Naive thymus-derived CD4-positive, alpha-beta T cell (primary cell): ENCODE results near the gene GSS. TPM values are rescaled to one million over a fixed set of nuclear protein-coding genes. Genes with fewer than 3 reads are reported as not detected.
"Not testable (repeated sequence)": the region's sequence is repeated elsewhere in the genome, so short reads cannot be mapped to it uniquely, and the experiment has no call there.

ENCODE experiments used
- ATAC-seq: fragments of 150-1000 bp; cut with Tn5 transposase; 2 replicates; pipeline ENCODE4 v1.10.0; 2021; ENCODE audit warnings: mild to moderate bottlenecking, moderate library complexity
- CTCF ChIA-PET: fragments of 350-600 bp; sonication (Branson Sonifier 250); formaldehyde crosslinking; loops from one replicate; lab custom pipeline; 2021; ENCODE audit warnings: antibody characterized with exemption; lab: Charles Lee
- POLR2A ChIA-PET: fragments of 350-600 bp; sonication (Branson Sonifier 250); formaldehyde crosslinking; loops from one replicate; lab custom pipeline; 2021; ENCODE audit warnings: antibody characterized with exemption, inconsistent platforms; lab: Charles Lee
- DNase-seq, 9 donors: peaks; one replicate each; pipeline versions ENCODE4 v3.0.0 to v3.0.0-alpha.2; 2020 to 2022; ENCODE audit warnings: mixed read lengths in 1 of 9
- H3K27ac ChIP-seq: one replicate; pipeline ENCODE4 v1.7.0; 2013; ENCODE audit warnings: mild to moderate bottlenecking, low read depth, low read length, moderate library complexity
- H3K27me3 ChIP-seq, 2 donors: one replicate each; pipeline ENCODE4 v1.7.0; 2013; ENCODE audit warnings: low read length in 2 of 2, mild to moderate bottlenecking in 2 of 2, moderate library complexity in 2 of 2; ENCODE audit not compliant: control insufficient read depth in 2 of 2, insufficient read depth in 2 of 2
- H3K36me3 ChIP-seq, 3 experiments: 1 replicate in 2 of 3; 2 replicates in 1 of 3; pipeline ENCODE4 v1.7.0; 2013; ENCODE audit warnings: low read length in 3 of 3, mild to moderate bottlenecking in 3 of 3, moderate library complexity in 1 of 3; ENCODE audit not compliant: insufficient read depth in 3 of 3, control insufficient read depth in 2 of 3
- H3K4me1 ChIP-seq, 2 donors: one replicate each; pipeline ENCODE4 v1.7.0; 2013; ENCODE audit warnings: low read length in 2 of 2, mild to moderate bottlenecking in 2 of 2, moderate library complexity in 1 of 2; ENCODE audit not compliant: control insufficient read depth in 2 of 2, insufficient read depth in 2 of 2
- H3K4me3 ChIP-seq: 2 replicates; pipeline ENCODE4 v1.7.0; 2013; ENCODE audit warnings: mild to moderate bottlenecking, low read length
- H3K9me3 ChIP-seq, 3 experiments: 1 replicate in 2 of 3; 2 replicates in 1 of 3; pipeline ENCODE4 v1.7.0; 2013; ENCODE audit warnings: low read length in 3 of 3; ENCODE audit not compliant: control insufficient read depth in 2 of 3
- H3K27ac Mint-ChIP-seq, 9 donors: one replicate each; pipeline ENCODE4 v1.8.0; 2020 to 2022; ENCODE audit warnings: mixed read lengths in 9 of 9, mild to moderate bottlenecking in 8 of 9, moderate library complexity in 5 of 9, inconsistent platforms in 2 of 9
- H3K27me3 Mint-ChIP-seq, 5 donors: one replicate each; pipeline ENCODE4 v1.8.0; 2021 to 2022; ENCODE audit warnings: mixed read lengths in 5 of 5, mild to moderate bottlenecking in 1 of 5
- H3K36me3 Mint-ChIP-seq, 5 donors: one replicate each; pipeline ENCODE4 v1.8.0; 2020 to 2022; ENCODE audit warnings: mixed read lengths in 5 of 5, mild to moderate bottlenecking in 3 of 5, inconsistent platforms in 1 of 5
- H3K4me1 Mint-ChIP-seq, 7 donors: one replicate each; pipeline ENCODE4 v1.8.0; 2020 to 2022; ENCODE audit warnings: mixed read lengths in 7 of 7, mild to moderate bottlenecking in 3 of 7, inconsistent platforms in 1 of 7
- H3K4me3 Mint-ChIP-seq, 10 donors: one replicate each; pipeline ENCODE4 v1.8.0; 2020 to 2022; ENCODE audit warnings: mild to moderate bottlenecking in 10 of 10, mixed read lengths in 10 of 10, moderate library complexity in 6 of 10, inconsistent platforms in 2 of 10
- H3K9me3 Mint-ChIP-seq, 11 donors: one replicate each; pipeline ENCODE4 v1.8.0; 2020 to 2022; ENCODE audit warnings: mixed read lengths in 11 of 11, mild to moderate bottlenecking in 4 of 11, inconsistent platforms in 1 of 11, moderate library complexity in 1 of 11
- intact Hi-C, 2 donors: fragments of 100-400 bp; cut with micrococcal nuclease; formaldehyde crosslinking; loops; one replicate each; pipeline ENCODE4 v1.15.1; 2023
- polyA plus RNA-seq, 2 donors: library from polyadenylated mRNA; unstranded; fragments of 300-500 nt; fragmentation: Illumina TruSeq; gene quantifications; one replicate each; pipeline ENCODE4 v1.2.3, GENCODE V29; 2021
- total RNA-seq, 6 experiments: library from RNA in 5 of 6; stranded (reverse) in 5 of 6; gene quantifications; 1 replicate in 5 of 6; 2 replicates in 1 of 6; pipeline ENCODE4 v1.2.3 and lab custom pipeline; 2021 to 2026

Gene GSS
- total and polyA plus RNA-seq, 7 experiments from 2014 or later = 25.9 to 54.4 (median 35.5) TPM

DNA sequence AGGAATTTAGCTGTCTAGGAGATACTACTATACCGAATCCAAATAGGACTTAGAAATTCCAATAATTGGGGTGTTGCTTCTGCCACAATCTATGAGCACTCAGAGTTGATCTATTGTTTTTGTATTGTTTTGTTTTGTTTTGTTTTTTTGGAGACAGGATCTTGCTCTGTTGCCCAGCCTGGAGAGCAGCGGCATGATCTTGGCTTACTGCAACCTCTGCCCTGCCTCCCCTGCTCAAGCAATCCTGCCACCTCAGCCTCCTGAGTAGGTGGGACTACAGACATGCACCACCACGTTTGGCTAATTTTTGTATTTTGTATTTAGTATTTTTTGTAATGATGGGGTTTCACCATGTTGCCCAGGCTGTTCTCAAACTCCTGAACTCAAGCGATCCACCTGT lies 71.8 kb downstream of the GSS start:
- ATAC-seq = no peak
- CTCF ChIA-PET = interaction anchor here (1.0 kb wide), 1 partner anchor 10 kb away, joined by 3 read pairs; no protein-coding TSS in a partner anchor

DNA sequence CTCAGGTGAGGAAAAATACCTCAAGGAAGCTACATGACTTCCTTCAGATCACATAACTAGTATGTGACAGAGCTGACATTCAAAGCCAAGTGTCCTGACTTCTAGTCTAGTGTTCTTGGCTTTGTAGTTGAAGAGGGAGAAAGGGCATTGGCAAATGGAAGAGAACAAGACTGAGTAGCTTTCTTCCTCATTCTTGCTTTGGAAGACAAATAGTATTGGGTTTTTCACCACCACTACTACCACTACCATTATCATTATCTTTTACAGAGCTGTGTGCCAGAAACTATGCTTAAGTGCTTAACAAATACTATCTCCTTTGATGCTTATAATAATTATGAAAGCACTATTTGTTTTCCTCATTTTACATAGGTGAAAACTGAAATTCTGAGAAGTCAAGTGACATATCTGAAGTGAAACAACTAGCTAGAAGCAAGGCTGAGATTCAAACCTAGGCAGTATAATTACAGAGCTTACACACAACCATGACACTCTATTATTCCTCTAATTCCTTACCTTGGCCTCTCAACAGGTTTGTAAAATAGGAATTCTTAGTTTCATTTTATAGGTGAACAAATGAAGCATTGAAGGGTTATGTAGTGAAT lies 72.4 kb downstream of the GSS start:
- CTCF ChIA-PET = interaction anchor here (1.0 kb wide), 1 partner anchor 9 kb away, joined by 3 read pairs; no protein-coding TSS in a partner anchor
- intact Hi-C loops = no loop called here
- no peak overlapping the region for H3K27ac ChIP-seq
- no peak for ATAC-seq
- H3K4me3 ChIP-seq = no peak overlapping the region
- no peaks in the 10 kb centered on the region for H3K9me3 Mint-ChIP-seq
- peaks cover 0 to 27% (median 0%) of the 10 kb centered on the region in 3 experiments for H3K36me3 ChIP-seq
- no peak for DNase-seq
- no peaks in the 10 kb centered on the region for H3K4me1 ChIP-seq
- no peak overlapping the region for H3K4me3 Mint-ChIP-seq
- POLR2A ChIA-PET = interaction anchor here (0.7 to 1.2 kb wide), 2 partner anchors 9 to 35 kb away, joined by 3 to 6 read pairs; no protein-coding TSS in a partner anchor
- H3K9me3 ChIP-seq = no peaks in the 10 kb centered on the region
- H3K36me3 Mint-ChIP-seq = peaks cover 0 to 32% (median 21%) of the 10 kb centered on the region in 5 donors
- H3K27ac Mint-ChIP-seq = peak overlapping the region in 5 of 9 donors; percentile 2 to 39 (median 20)
- H3K27me3 Mint-ChIP-seq = no peaks in the 10 kb centered on the region
- no peaks in the 10 kb centered on the region for H3K27me3 ChIP-seq
- peaks cover 4 to 38% (median 15%) of the 10 kb centered on the region in 7 donors for H3K4me1 Mint-ChIP-seq

More for the DNA sequence above, 71.8 kb downstream of the GSS start:
- Mint-ChIP-seq H3K27me3 (peaks cover 0 to 3% (median 0%) of the 10 kb centered on the region in 5 donors), H3K4me1 (peaks cover 6 to 39% (median 15%) of the 10 kb centered on the region in 7 donors), H3K9me3 (peaks cover 0 to 2% (median 0%) of the 10 kb centered on the region in 11 donors), H3K36me3 (peaks cover 0 to 36% (median 25%) of the 10 kb centered on the region in 5 donors), H3K4me3 (no peak overlapping the region), H3K27ac (peak overlapping the region in 1 of 9 donors; percentile 19)
- intact Hi-C loops = no loop called here
- POLR2A ChIA-PET = interaction anchor here (0.7 to 1.2 kb wide), 2 partner anchors 9 to 35 kb away, joined by 3 to 6 read pairs; no protein-coding TSS in a partner anchor
- no peaks in the 10 kb centered on the region for H3K27me3 ChIP-seq
- H3K4me1 ChIP-seq = no peaks in the 10 kb centered on the region
- no peaks in the 10 kb centered on the region for H3K9me3 ChIP-seq
- H3K36me3 ChIP-seq = peaks cover 0 to 27% (median 0%) of the 10 kb centered on the region in 3 experiments
- H3K27ac ChIP-seq = no peak overlapping the region
- DNase-seq = no peak
- H3K4me3 ChIP-seq = no peak overlapping the region

DNA sequence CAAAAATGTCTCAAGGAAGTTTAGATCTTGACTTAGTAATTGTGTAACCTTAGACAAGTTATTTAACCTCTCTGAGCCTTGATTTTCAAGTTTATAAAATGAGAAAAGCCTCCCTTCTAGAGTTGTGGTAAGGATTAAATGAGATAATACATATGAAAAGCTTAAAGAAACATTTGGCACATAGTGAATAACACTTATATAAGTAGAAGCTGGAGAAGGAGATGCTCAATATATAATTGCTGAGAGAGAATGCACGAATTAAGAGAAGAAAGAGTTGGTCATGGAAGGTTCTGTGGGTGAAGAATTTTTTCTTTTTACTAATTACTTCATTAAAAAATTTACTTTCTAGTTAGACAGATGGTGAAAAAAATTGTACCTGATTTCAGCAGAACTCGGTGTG lies 73.9 kb downstream of the GSS start:
- Histone ChIP-seq H3K27me3 (no peaks in the 10 kb centered on the region), H3K4me1 (peaks cover 5% of the 10 kb centered on the region in 2 donors), H3K27ac (no peak overlapping the region), H3K4me3 (no peak overlapping the region), H3K9me3 (no peaks in the 10 kb centered on the region), H3K36me3 (peaks cover 0 to 25% (median 0%) of the 10 kb centered on the region in 3 experiments)
- Mint-ChIP-seq H3K36me3 (peaks cover 0 to 31% (median 21%) of the 10 kb centered on the region in 5 donors), H3K4me1 (peaks cover 10 to 47% (median 27%) of the 10 kb centered on the region in 7 donors), H3K9me3 (no peaks in the 10 kb centered on the region), H3K27ac (peak overlapping the region in 3 of 9 donors; percentile 6 to 65 (median 44)), H3K4me3 (no peak overlapping the region), H3K27me3 (no peaks in the 10 kb centered on the region)
- DNase-seq (no peak), ATAC-seq (no peak)
- intact Hi-C loops = no loop called here
- CTCF ChIA-PET = no interaction called here
- POLR2A ChIA-PET = no interaction called here

DNA sequence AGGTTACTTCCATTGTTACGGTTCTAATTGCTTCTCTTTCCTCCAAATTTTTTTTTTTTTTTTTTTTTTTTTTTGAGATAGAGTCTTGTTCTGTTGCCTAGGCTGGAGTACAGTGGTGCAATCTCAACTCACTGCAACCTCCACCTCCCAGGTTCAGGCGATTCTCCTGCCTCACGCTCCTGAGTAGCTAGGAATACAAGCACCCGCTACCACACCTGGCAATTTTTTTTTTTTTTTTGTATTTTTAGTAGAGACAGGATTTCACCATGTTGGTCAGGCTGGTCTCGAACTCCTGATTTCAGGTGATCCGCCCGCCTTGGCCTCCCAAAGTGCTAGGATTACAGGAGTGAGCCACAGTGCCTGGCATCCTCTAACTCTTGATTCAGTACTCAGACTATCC lies 74.6 kb downstream of the GSS start:
- H3K27ac Mint-ChIP-seq, H3K4me1 ChIP-seq, H3K27ac ChIP-seq, H3K4me3 Mint-ChIP-seq, H3K27me3 Mint-ChIP-seq, ATAC-seq, intact Hi-C loops, H3K27me3 ChIP-seq, DNase-seq, H3K9me3 Mint-ChIP-seq, CTCF ChIA-PET, H3K9me3 ChIP-seq, H3K4me3 ChIP-seq: not testable (repeated sequence)
- peaks cover 0 to 24% (median 0%) of the 10 kb centered on the region in 3 experiments for H3K36me3 ChIP-seq
- H3K4me1 Mint-ChIP-seq = peaks cover 14 to 49% (median 32%) of the 10 kb centered on the region in 7 donors
- POLR2A ChIA-PET = interaction anchor here (0.6 kb wide), 3 partner anchors 33 to 298 kb away, joined by 3 read pairs; no protein-coding TSS in a partner anchor
- H3K36me3 Mint-ChIP-seq = peaks cover 0 to 29% (median 21%) of the 10 kb centered on the region in 5 donors

DNA sequence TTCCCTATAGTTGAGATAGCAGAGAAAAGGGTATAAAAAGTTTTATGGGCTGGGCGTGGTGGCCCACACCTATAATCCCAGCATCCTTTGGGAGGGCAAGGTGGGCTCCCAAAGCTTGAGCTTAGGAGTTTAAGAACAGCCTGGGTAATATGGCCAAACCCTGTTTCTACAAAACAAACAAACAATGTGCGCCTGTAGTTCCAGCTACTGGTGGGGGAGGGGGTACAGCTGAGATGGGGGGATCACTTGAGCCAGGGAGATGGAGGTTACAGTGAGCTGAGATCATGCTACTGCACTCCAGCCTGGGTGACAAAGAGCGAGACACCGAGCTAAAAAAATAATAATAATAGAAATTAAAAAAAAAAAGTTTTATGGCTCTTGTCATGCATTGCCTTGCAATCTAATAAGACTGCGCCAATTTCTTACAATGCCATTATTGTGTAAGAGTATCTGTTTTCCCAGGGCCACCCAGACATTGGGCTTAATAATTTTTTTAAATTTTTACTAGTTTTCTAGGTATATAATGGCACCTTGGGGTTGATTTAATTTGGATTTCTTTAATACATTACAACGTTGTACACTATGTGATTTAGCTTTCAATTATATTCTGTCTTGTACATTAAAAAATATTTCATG lies 75.3 kb downstream of the GSS start:
- Mint-ChIP-seq H3K27ac (peak overlapping the region in 2 of 9 donors; percentile 25 to 45), H3K4me3 (no peak overlapping the region), H3K4me1 (peaks cover 14 to 56% (median 38%) of the 10 kb centered on the region in 7 donors), H3K9me3 (no peaks in the 10 kb centered on the region), H3K27me3 (no peaks in the 10 kb centered on the region), H3K36me3 (peaks cover 0 to 26% (median 21%) of the 10 kb centered on the region in 5 donors)
- CTCF ChIA-PET = no interaction called here
- H3K27ac ChIP-seq = no peak overlapping the region
- ATAC-seq (no peak), DNase-seq (no peak)
- no peak overlapping the region for H3K4me3 ChIP-seq
- H3K36me3 ChIP-seq = peaks cover 0 to 24% (median 0%) of the 10 kb centered on the region in 3 experiments
- H3K27me3 ChIP-seq = no peaks in the 10 kb centered on the region
- POLR2A ChIA-PET = interaction anchor here (0.6 kb wide), 3 partner anchors 33 to 297 kb away, joined by 3 read pairs; no protein-coding TSS in a partner anchor
- no peaks in the 10 kb centered on the region for H3K9me3 ChIP-seq
- intact Hi-C loops = no loop called here
- peaks cover 11 to 12% of the 10 kb centered on the region in 2 donors for H3K4me1 ChIP-seq
